Hepatocyte (in vitro differentiated cells): Measurements from ENCODE around the gene PPARA. TPM values are rescaled to one million over a fixed set of nuclear protein-coding genes. Genes with fewer than 3 reads are reported as not detected.
"Not testable (repeated sequence)": the region's sequence is repeated elsewhere in the genome, so short reads cannot be mapped to it uniquely, and the experiment has no call there.

ENCODE experiments used
- DNase-seq: peaks from one replicate; pipeline ENCODE4 v3.0.0-alpha.2; 2016; ENCODE audit warnings: low spot score
- H2AFZ ChIP-seq: fragments of 200-600 bp; sonication (generic); 2 replicates; pipeline ENCODE4 v1.6.0; 2016; ENCODE audit warnings: antibody characterized with exemption, mild to moderate bottlenecking
- H3K27ac ChIP-seq: fragments of 200-600 bp; sonication (generic); 2 replicates; pipeline ENCODE4 v1.5.1; 2016; ENCODE audit warnings: mild to moderate bottlenecking
- H3K27me3 ChIP-seq: fragments of 200-600 bp; sonication (generic); 2 replicates; pipeline ENCODE4 v1.6.1; 2016
- H3K36me3 ChIP-seq: fragments of 200-600 bp; sonication (generic); replicated peaks from 2 replicates; pipeline ENCODE4 v1.5.1; 2016; ENCODE audit warnings: low read depth; ENCODE audit not compliant: insufficient read depth
- H3K4me1 ChIP-seq: fragments of 200-600 bp; sonication (generic); 2 replicates; pipeline ENCODE4 v1.5.1; 2016; ENCODE audit warnings: mild to moderate bottlenecking, moderate library complexity; ENCODE audit not compliant: insufficient read depth
- H3K4me2 ChIP-seq: fragments of 200-600 bp; sonication (generic); 2 replicates; pipeline ENCODE4 v1.6.0; 2016
- H3K4me3 ChIP-seq: fragments of 200-600 bp; sonication (generic); 2 replicates; pipeline ENCODE4 v1.5.1; 2016; ENCODE audit warnings: mild to moderate bottlenecking
- H3K79me2 ChIP-seq: fragments of 200-600 bp; sonication (generic); 2 replicates; pipeline ENCODE4 v1.6.0; 2017; ENCODE audit warnings: mild to moderate bottlenecking
- H3K9me2 ChIP-seq: fragments of 200-600 bp; sonication (generic); replicated peaks from 2 replicates; pipeline ENCODE4 v1.6.0; 2017; ENCODE audit warnings: mild to moderate bottlenecking; ENCODE audit not compliant: insufficient read depth
- H3K9me3 ChIP-seq: fragments of 200-600 bp; sonication (generic); 2 replicates; pipeline ENCODE4 v1.5.1; 2016; ENCODE audit warnings: low read depth, mild to moderate bottlenecking
- H4K20me1 ChIP-seq: fragments of 200-600 bp; sonication (generic); 2 replicates; pipeline ENCODE4 v1.6.0; 2016; ENCODE audit warnings: mild to moderate bottlenecking; ENCODE audit not compliant: insufficient read depth, poor library complexity, severe bottlenecking
- CTCF ChIP-seq: fragments of 200-600 bp; sonication (generic); IDR thresholded peaks from 2 replicates; pipeline ENCODE4 v1.5.1; 2016; ENCODE audit warnings: antibody characterized with exemption, mild to moderate bottlenecking; ENCODE audit not compliant: poor library complexity
- EZH2 ChIP-seq: fragments of 200-600 bp; sonication (generic); IDR thresholded peaks from 2 replicates; pipeline ENCODE4 v1.6.1; 2016; ENCODE audit warnings: antibody characterized with exemption, mild to moderate bottlenecking, borderline replicate concordance
- EZH2phosphoT487 ChIP-seq: fragments of 200-600 bp; sonication (generic); IDR thresholded peaks from one replicate; pipeline ENCODE4 v1.6.1; 2018; ENCODE audit warnings: antibody characterized with exemption, mild to moderate bottlenecking, low read depth, moderate library complexity; ENCODE audit not compliant: unreplicated experiment, severe bottlenecking
- WGBS: methylation state at CpG from one replicate; pipeline ENCODE4 v1.1.6; 2016; ENCODE audit warnings: low lambda C conversion rate; ENCODE audit errors: missing lambda C conversion rate; 5-methylcytosine and 5-hydroxymethylcytosine counted together
- polyA plus RNA-seq: library from polyadenylated mRNA; unstranded; fragments of >200 nt; fragmentation: Nextera tagmentation; extraction: Ambion mirVana; gene quantifications from 2 replicates; pipeline ENCODE4 v1.2.1, GENCODE V29; 2016
- total RNA-seq: library from RNA; depleted of rRNA; stranded (reverse); fragments of >200 nt; gene quantifications from 2 replicates; pipeline ENCODE4 v1.2.3, GENCODE V29; 2014

PPARA gene
- total and polyA plus RNA-seq, 2 experiments from 2014 or later, result 13.7 to 31.0 TPM

DNA sequence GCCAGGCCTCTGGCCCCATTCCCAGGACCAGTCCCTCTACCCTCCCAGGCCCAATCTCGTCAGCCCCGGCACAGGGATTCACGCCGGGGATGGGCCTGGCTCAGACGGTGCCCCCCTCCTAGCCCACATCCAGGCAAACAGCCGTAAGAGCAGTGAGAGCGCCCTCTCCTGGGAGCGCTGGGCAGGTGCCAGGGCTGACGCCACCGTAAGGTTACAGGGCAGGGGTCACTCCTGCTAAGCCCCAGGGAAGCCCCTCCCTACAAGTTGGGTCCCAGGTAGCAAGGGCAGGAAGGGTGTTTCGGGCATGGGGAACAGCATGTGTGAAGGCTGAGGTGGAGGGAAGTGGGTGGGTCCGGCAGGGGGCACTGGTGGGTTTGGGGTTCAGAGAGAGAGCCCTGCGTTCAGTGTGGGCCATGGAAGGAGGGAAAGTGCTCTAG lies 19.2 kb upstream of the PPARA start:
- peak; percentile 15 for TF ChIP-seq CTCF
- no peak for TF ChIP-seq EZH2
- no peak overlapping the region for H2AFZ ChIP-seq
- no peak for DNase-seq
- H3K4me1 ChIP-seq, result no peaks in the 10 kb centered on the region
- 49% methylated on average over 13 of the region's 13 CpGs for WGBS
- no peak overlapping the region for H3K27ac ChIP-seq
- no peaks in the 10 kb centered on the region for H3K9me2 ChIP-seq
- H3K79me2 ChIP-seq, result no peaks in the 10 kb centered on the region
- no peak overlapping the region for H3K4me3 ChIP-seq
- no peaks in the 10 kb centered on the region for H3K36me3 ChIP-seq
- no peak overlapping the region for H3K4me2 ChIP-seq
- H3K27me3 ChIP-seq, result no peaks in the 10 kb centered on the region
- no peaks in the 10 kb centered on the region for H3K9me3 ChIP-seq
- no peaks in the 10 kb centered on the region for H4K20me1 ChIP-seq

DNA sequence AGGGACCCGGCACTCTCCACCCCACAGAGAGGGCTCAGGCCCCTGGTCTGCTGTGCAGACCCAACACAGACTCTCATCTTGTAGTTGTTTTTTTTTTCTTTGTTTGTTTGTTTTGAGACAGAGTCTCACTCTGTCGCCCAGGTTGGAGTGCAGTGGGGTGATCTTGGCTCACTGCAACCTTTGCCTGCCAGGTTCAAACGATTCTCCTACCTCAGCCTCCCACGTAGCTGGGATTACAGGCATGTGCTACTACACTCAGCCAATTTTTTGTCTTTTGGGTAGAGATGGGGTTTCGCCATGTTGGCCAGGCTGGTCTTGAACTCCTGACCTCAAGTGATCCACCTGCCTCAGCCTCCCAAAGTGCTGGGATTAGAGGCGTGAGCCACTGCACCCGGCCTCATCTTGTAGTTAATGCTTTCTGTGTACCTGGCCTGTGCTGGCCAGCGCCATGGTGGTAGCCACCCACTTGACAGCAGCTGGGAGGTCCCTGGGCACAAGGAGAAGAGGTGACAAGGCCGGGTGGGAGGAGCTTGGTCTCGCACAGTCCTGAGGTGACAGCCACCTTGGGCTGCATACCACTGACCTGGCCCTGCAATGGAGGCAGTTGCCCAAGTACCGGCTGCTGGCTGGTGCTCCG lies 18.0 kb upstream of the PPARA start:
- H3K4me1 ChIP-seq, H3K27me3 ChIP-seq, H3K4me3 ChIP-seq, H3K9me3 ChIP-seq, H2AFZ ChIP-seq, H3K4me2 ChIP-seq, H3K79me2 ChIP-seq, H3K36me3 ChIP-seq, H3K9me2 ChIP-seq, H4K20me1 ChIP-seq, DNase-seq, H3K27ac ChIP-seq: not testable (repeated sequence)
- 94% methylated on average over 12 of the region's 12 CpGs for WGBS

GRCh38 chr22:46132830-46133587 lies 17.3 kb upstream of the PPARA start:
- WGBS, result 85% methylated on average over 17 of the region's 19 CpGs
- H3K27me3 ChIP-seq, result no peaks in the 10 kb centered on the region

GRCh38 chr22:46133588-46133855 lies 16.8 kb upstream of the PPARA start:
- Histone ChIP-seq H3K9me3 (no peaks in the 10 kb centered on the region), H4K20me1 (no peaks in the 10 kb centered on the region), H3K4me1 (no peaks in the 10 kb centered on the region), H3K4me2 (no peak overlapping the region), H3K36me3 (no peaks in the 10 kb centered on the region), H3K27ac (no peak overlapping the region), H3K79me2 (no peaks in the 10 kb centered on the region), H3K4me3 (no peak overlapping the region), H2AFZ (no peak overlapping the region), H3K9me2 (no peaks in the 10 kb centered on the region), H3K27me3 (no peaks in the 10 kb centered on the region)
- TF ChIP-seq EZH2phosphoT487, result no peak
- TF ChIP-seq EZH2, result no peak
- no peak for TF ChIP-seq CTCF
- DNase-seq, result no peak
- WGBS, result 93% methylated on average over 3 of the region's 4 CpGs

More at GRCh38 chr22:46132830-46133587, 17.3 kb upstream of the PPARA start:
- H3K79me2 ChIP-seq, result no peaks in the 10 kb centered on the region
- no peak overlapping the region for H3K4me3 ChIP-seq
- H4K20me1 ChIP-seq, result no peaks in the 10 kb centered on the region
- no peak overlapping the region for H3K4me2 ChIP-seq
- no peaks in the 10 kb centered on the region for H3K36me3 ChIP-seq
- no peaks in the 10 kb centered on the region for H3K4me1 ChIP-seq
- no peaks in the 10 kb centered on the region for H3K9me2 ChIP-seq
- no peak for DNase-seq
- H3K9me3 ChIP-seq, result no peaks in the 10 kb centered on the region
- H2AFZ ChIP-seq, result no peak overlapping the region
- TF ChIP-seq CTCF, result no peak
- TF ChIP-seq EZH2, result no peak
- no peak for TF ChIP-seq EZH2phosphoT487
- no peak overlapping the region for H3K27ac ChIP-seq
